ENCODE data around the gene COL16A1.

Gene COL16A1

GRCh38 chr1:31733389-31734219 lies 29.8 kb upstream of the COL16A1 start:
- DNase-seq (ENCODE audit: low read depth in 2 of 2), result no peak

- no peak for DNase-seq (ENCODE audit: low read depth in 2 of 2)
Measured at GRCh38 chr1:31732751-31733289, 29.0 kb upstream of the COL16A1 start.

GRCh38 chr1:31732343-31732742 lies 28.5 kb upstream of the COL16A1 start:
- no peak for DNase-seq (ENCODE audit: low read depth in 2 of 2)

- DNase-seq (ENCODE audit: low read depth in 2 of 2), result no peak
Measured at GRCh38 chr1:31731049-31731565, 27.3 kb upstream of the COL16A1 start.

GRCh38 chr1:31730336-31731048 lies 26.7 kb upstream of the COL16A1 start:
- DNase-seq (ENCODE audit: low read depth in 2 of 2), result no peak

GRCh38 chr1:31727849-31728248 lies 24.0 kb upstream of the COL16A1 start:
- no peak for DNase-seq (ENCODE audit: low read depth in 2 of 2)

GRCh38 chr1:31727195-31727594 lies 23.4 kb upstream of the COL16A1 start:
- no peak for DNase-seq (ENCODE audit: low read depth in 2 of 2)

GRCh38 chr1:31726715-31727114 lies 22.9 kb upstream of the COL16A1 start:
- DNase-seq (ENCODE audit: low read depth in 2 of 2), result no peak

- no peak for DNase-seq (ENCODE audit: low read depth in 2 of 2)
Measured at GRCh38 chr1:31725777-31726535, 22.1 kb upstream of the COL16A1 start.

- DNase-seq (ENCODE audit: low read depth in 2 of 2), result no peak
Measured at GRCh38 chr1:31725134-31725533, 21.3 kb upstream of the COL16A1 start.

- no peak for DNase-seq (ENCODE audit: low read depth in 2 of 2)
Measured at GRCh38 chr1:31723828-31724359, 20.1 kb upstream of the COL16A1 start.

- no peak for DNase-seq (ENCODE audit: low read depth in 2 of 2)
Measured at GRCh38 chr1:31718327-31718897, 14.6 kb upstream of the COL16A1 start.

GRCh38 chr1:31717341-31717740 lies 13.5 kb upstream of the COL16A1 start:
- no peak for DNase-seq (ENCODE audit: low read depth in 2 of 2)

GRCh38 chr1:31715873-31716220 lies 12.0 kb upstream of the COL16A1 start:
- no peak for DNase-seq (ENCODE audit: low read depth in 2 of 2)

- DNase-seq (ENCODE audit: low read depth in 2 of 2), result no peak
Measured at GRCh38 chr1:31715087-31715872, 11.5 kb upstream of the COL16A1 start.

GRCh38 chr1:31714442-31715086 lies 10.7 kb upstream of the COL16A1 start:
- DNase-seq (ENCODE audit: low read depth in 2 of 2), result no peak

- no peak for DNase-seq (ENCODE audit: low read depth in 2 of 2)
Measured at GRCh38 chr1:31712630-31713029, 8.8 kb upstream of the COL16A1 start.

- no peak for DNase-seq (ENCODE audit: low read depth in 2 of 2)
Measured at GRCh38 chr1:31712068-31712467, 8.3 kb upstream of the COL16A1 start.

GRCh38 chr1:31708324-31708723 lies 4.5 kb upstream of the COL16A1 start:
- no peak for DNase-seq (ENCODE audit: low read depth in 2 of 2)

GRCh38 chr1:31707711-31708110 lies 3.9 kb upstream of the COL16A1 start:
- no peak for DNase-seq (ENCODE audit: low read depth in 2 of 2)

All from stimulated activated CD4-positive, alpha-beta T cell treated with anti-CD3 and anti-CD28 coated beads, Interleukin-1b, Interleukin-23, amount 100 ng/mL, for 1 hour (primary cell).